ENCODE results near the gene PMEPA1. TPM values are rescaled to one million over a fixed set of nuclear protein-coding genes. Genes with fewer than 3 reads are reported as not detected.

The PMEPA1 gene
- total and polyA plus RNA-seq, 2 experiments from 2014 or later: 7.3 to 15.4 TPM

DNA sequence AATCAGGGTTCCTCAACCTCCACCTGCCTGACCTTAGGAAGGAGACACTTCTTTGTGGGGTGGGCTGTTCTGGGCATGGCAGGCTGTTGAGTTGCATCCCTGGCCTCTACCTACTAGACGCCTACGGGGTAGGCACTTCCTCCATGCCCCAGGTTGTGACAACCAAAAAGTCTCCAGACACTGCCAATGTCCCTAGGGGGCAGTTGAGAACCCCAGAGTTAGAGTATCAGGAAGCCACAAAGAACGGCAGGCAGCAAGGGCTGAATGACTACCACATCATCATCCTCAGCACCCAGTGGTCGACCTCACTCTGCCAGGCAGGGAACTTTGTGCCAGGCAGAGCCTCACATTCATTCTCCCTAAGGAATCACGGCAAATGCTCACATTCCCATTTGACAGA lies 21.5 kb downstream of the PMEPA1 start (continued):
- TF ChIP-seq ZNF462 (CRISPR knock-in tag; IDR thresholded peaks at IDR 0.05) (no peak), JUNB (IDR thresholded peaks at IDR 0.05; ENCODE audit: unreplicated experiment) (no peak)

GRCh38 chr20:57686931-57687652 lies 22.7 kb downstream of the PMEPA1 start:
- H3K27me3 Mint-ChIP-seq (ENCODE audit: insufficient read depth, low read depth, poor library complexity): peaks cover 10% of the 10 kb centered on the region
- ATAC-seq (no peak), DNase-seq (ENCODE audit: low spot score) (no peak)
- H3K27ac Mint-ChIP-seq: peak overlapping the region; percentile 33; the same call in 1 of the 2 replicates
- peaks cover 77% of the 10 kb centered on the region for H3K4me1 Mint-ChIP-seq
- no peak overlapping the region for H3K4me3 Mint-ChIP-seq
- Histone ChIP-seq H3F3A (replicated peaks; ENCODE audit: low read depth) (no peaks in the 10 kb centered on the region), H2AFZ (no peak overlapping the region), H3K27ac (ENCODE audit: low read depth) (no peak overlapping the region), H3K79me2 (replicated peaks; ENCODE audit: insufficient read depth) (peaks cover 97% of the 10 kb centered on the region), H4K20me1 (replicated peaks; ENCODE audit: insufficient read depth) (peaks cover 18% of the 10 kb centered on the region), H3K9me2 (ENCODE audit: insufficient read depth) (no peaks in the 10 kb centered on the region), H3K4me1 (ENCODE audit: insufficient read depth) (peaks cover 54% of the 10 kb centered on the region), H3K36me3 (ENCODE audit: insufficient read depth) (no peaks in the 10 kb centered on the region), H3K4me3 (no peak overlapping the region), H3K4me2 (no peak overlapping the region), H3K27me3 (ENCODE audit: insufficient read depth) (no peaks in the 10 kb centered on the region)
- no peaks in the 10 kb centered on the region; the same call in 1 of the 3 replicates for H3K36me3 Mint-ChIP-seq (ENCODE audit: low read depth)
- H3K9me3 Mint-ChIP-seq: no peaks in the 10 kb centered on the region; the same call in 2 of the 3 replicates
- TF ChIP-seq POLR2AphosphoS5 (IDR thresholded peaks at IDR 0.05; ENCODE audit: low read depth): no peak
- TF ChIP-seq ZNF114 (CRISPR knock-in tag; IDR thresholded peaks at IDR 0.05): no peak
- TF ChIP-seq EZH2phosphoT487 (IDR thresholded peaks at IDR 0.05; ENCODE audit: unreplicated experiment): no peak

Measured in GM23338 (cell line).